ENCODE measurements around the gene GGCT. TPM values are rescaled to one million over a fixed set of nuclear protein-coding genes. Genes with fewer than 3 reads are reported as not detected.

Gene GGCT
- total and polyA plus RNA-seq, 2 of the 8 experiments (the other 6 are each of a cell fraction or from before 2014, with no cell fraction given) = 50.0 to 129 TPM

- Histone ChIP-seq H4K20me1 (replicated peaks in 1 of 2; ENCODE audit: control insufficient read depth in 1 of 2, insufficient read depth in 2 of 2, low read length in 2 of 2) (no peaks in the 10 kb centered on the region), H2BK15ac (ENCODE audit: low read length) (0 out of 2 replicates have a peak overlapping the region, but pooled peaks have one; percentile 61), H3K23ac (ENCODE audit: insufficient read length) (no peak overlapping the region), H3K56ac (replicated peaks; ENCODE audit: insufficient read length, low read depth, low read length) (no peak overlapping the region), H3K14ac (ENCODE audit: insufficient read length) (no peak overlapping the region), H3K9me3 (ENCODE audit: insufficient read depth in 2 of 2, low read depth in 1 of 2, low read length in 1 of 2) (no peaks in the 10 kb centered on the region), H2AFZ (ENCODE audit: low read length) (no peak overlapping the region), H3K9ac (replicated peaks in 1 of 4; ENCODE audit: extremely low read depth in 1 of 4, low read depth in 3 of 4, low read length in 3 of 4) (no peak overlapping the region), H3K4me3 (ENCODE audit: extremely low read depth in 1 of 4, insufficient read depth in 2 of 4, low read depth in 3 of 4, low read length in 4 of 4) (no peak overlapping the region), H4K8ac (ENCODE audit: extremely low read depth, insufficient read depth, low read length) (no peak overlapping the region; the same call in 1 of the 2 replicates), H3K27me3 (replicated peaks in 1 of 4; ENCODE audit: control insufficient read depth in 3 of 4, extremely low read depth in 1 of 4, insufficient read depth in 3 of 4, low read length in 3 of 4) (no peaks in the 10 kb centered on the region), H3K36me3 (ENCODE audit: control insufficient read depth in 2 of 4, insufficient read depth in 4 of 4, low read length in 3 of 4) (0 out of 8 replicates have a peak, but pooled peaks cover 0 to 2% (median 0%) of the 10 kb centered on the region in 4 experiments), H3K4me2 (ENCODE audit: insufficient read depth in 1 of 2, low read depth in 2 of 2, low read length in 2 of 2) (no peak overlapping the region), H2AK5ac (ENCODE audit: low read depth, low read length) (no peak overlapping the region), H3K23me2 (ENCODE audit: low read depth, low read length) (no peaks in the 10 kb centered on the region), H3K79me1 (ENCODE audit: low read depth, low read length) (0 out of 2 replicates have a peak, but pooled peaks cover 3% of the 10 kb centered on the region), H2BK12ac (ENCODE audit: low read depth, low read length) (no peak overlapping the region), H4K5ac (ENCODE audit: insufficient read length, low read depth, low read length) (no peak overlapping the region), H4K91ac (replicated peaks; ENCODE audit: insufficient read length, low read length) (no peak overlapping the region), H3K18ac (ENCODE audit: extremely low read depth, low read length) (no peak overlapping the region; the same call in 1 of the 2 replicates), H3K27ac (ENCODE audit: low read depth, low read length) (no peak overlapping the region), H3K4ac (replicated peaks; ENCODE audit: insufficient read length, low read depth, low read length) (no peak overlapping the region), H2BK5ac (ENCODE audit: low read depth, low read length) (no peak overlapping the region), H3K79me2 (ENCODE audit: control insufficient read depth in 1 of 2, insufficient read depth in 2 of 2, low read length in 2 of 2) (no peaks in the 10 kb centered on the region), H2BK20ac (ENCODE audit: low read length) (no peak overlapping the region), H2BK120ac (replicated peaks; ENCODE audit: low read depth, low read length) (no peak overlapping the region), H3K4me1 (replicated peaks in 1 of 4; ENCODE audit: control insufficient read depth in 3 of 4, insufficient read depth in 4 of 4, low read length in 3 of 4) (peaks cover 0 to 9% (median 3%) of the 10 kb centered on the region in 4 experiments; a peak in 3 of 7 replicates)
- 91% methylated on average over 29 of the region's 29 CpGs; no CpG with 5 or more reads in 1 of the 2 experiments for WGBS, 2 experiments (ENCODE audit: extremely low coverage in 1 of 2, insufficient coverage in 1 of 2, insufficient read length in 1 of 2, insufficient replicate concordance in 2 of 2, low coverage in 1 of 2, low lambda C conversion rate in 2 of 2, missing lambda C conversion rate in 1 of 2)
- POLR2A ChIA-PET (ENCODE audit: partially characterized antibody) = no interaction called here
- FAIRE-seq (no peak), DNase-seq (ENCODE audit: low read depth in 1 of 2, low spot score in 2 of 2) (no peak)
- CTCF ChIA-PET (ENCODE audit: partially characterized antibody) = interaction anchor here (0.6 to 2.3 kb wide), 6 partner anchors 12 to 635 kb away, joined by 3 to 7 read pairs (median 5); no protein-coding TSS in a partner anchor
- TF ChIP-seq CREB1 (IDR thresholded peaks at IDR 0.05) (no peak), USF2 (IDR thresholded peaks at IDR 0.05; ENCODE audit: low read length) (no peak), TCF12 (IDR thresholded peaks at IDR 0.05; ENCODE audit: low read depth, low read length) (no peak), EGR1 (IDR thresholded peaks at IDR 0.05; ENCODE audit: borderline replicate concordance, low read depth, low read length) (no peak), NRF1 (IDR thresholded peaks at IDR 0.05; ENCODE audit: low read depth, low read length) (no peak), JUND (IDR thresholded peaks at IDR 0.05; ENCODE audit: low read length) (no peak), KDM4A (IDR thresholded peaks at IDR 0.05; ENCODE audit: low read depth, low read length, severe bottlenecking) (no peak), SIN3A (conservative IDR thresholded peaks at IDR 0.05 in 1 of 2, IDR thresholded peaks at IDR 0.05 in 1 of 2; ENCODE audit: low read depth in 1 of 2, low read length in 2 of 2) (no peak), TAF1 (IDR thresholded peaks at IDR 0.05; ENCODE audit: low read depth, low read length) (no peak), CBX5 (IDR thresholded peaks at IDR 0.05; ENCODE audit: low read depth, low read length) (no peak), GTF2F1 (IDR thresholded peaks at IDR 0.05; ENCODE audit: borderline replicate concordance, low read depth, low read length) (no peak), SP2 (IDR thresholded peaks at IDR 0.05; ENCODE audit: low read length) (no peak)
Measured at GRCh38 chr7:30451539-30452279, 52.9 kb downstream of the GGCT start.

Data from H1 (cell line).